Common myeloid progenitor, CD34-positive (primary cell): ENCODE results near the gene VTI1B.
"Not testable (repeated sequence)": the region's sequence is repeated elsewhere in the genome, so short reads cannot be mapped to it uniquely, and the experiment has no call there.

Source experiments
- CTCF ChIA-PET: fragments of 350-600 bp; sonication (Branson Sonifier 250); formaldehyde crosslinking; loops from one replicate; lab custom pipeline; 2021; ENCODE audit warnings: antibody characterized with exemption; lab: Charles Lee
- POLR2A ChIA-PET: fragments of 350-600 bp; sonication (Branson Sonifier 250); formaldehyde crosslinking; loops from one replicate; lab custom pipeline; 2021; ENCODE audit warnings: antibody characterized with exemption; lab: Charles Lee
- DNase-seq, 3 donors: peaks; one replicate each; pipeline versions ENCODE4 v3.0.0 to v3.0.0-alpha.2; 2013
- H3K27ac ChIP-seq, 2 experiments: 1 replicate in 1 of 2; 2 replicates in 1 of 2; pipeline ENCODE4 v1.7.0; 2013; ENCODE audit warnings: inconsistent platforms in 2 of 2, low read length in 2 of 2, mild to moderate bottlenecking in 2 of 2, low read depth in 1 of 2, moderate library complexity in 1 of 2; ENCODE audit not compliant: severe bottlenecking in 2 of 2, insufficient read depth in 1 of 2, poor library complexity in 1 of 2
- H3K27me3 ChIP-seq, 5 experiments: replicated peaks in 2 of 5; 1 replicate in 3 of 5; 2 replicates in 2 of 5; pipeline versions ENCODE4 v1.6.1 to v1.7.0; 2013; ENCODE audit warnings: low read length in 4 of 5, mild to moderate bottlenecking in 2 of 5, moderate library complexity in 2 of 5, inconsistent platforms in 1 of 5; ENCODE audit not compliant: insufficient read depth in 5 of 5, control insufficient read depth in 4 of 5
- H3K36me3 ChIP-seq, 4 experiments: 1 replicate in 2 of 4; 2 replicates in 2 of 4; pipeline versions ENCODE4 v1.6.1 to v1.7.0; 2013; ENCODE audit warnings: low read length in 3 of 4, control low read depth in 1 of 4, mild to moderate bottlenecking in 1 of 4; ENCODE audit not compliant: control insufficient read depth in 4 of 4, insufficient read depth in 4 of 4
- H3K4me1 ChIP-seq, 4 experiments: 1 replicate in 3 of 4; 2 replicates in 1 of 4; pipeline versions ENCODE4 v1.6.1 to v1.7.1; 2013; ENCODE audit warnings: low read length in 3 of 4, mild to moderate bottlenecking in 3 of 4, control low read depth in 1 of 4, inconsistent platforms in 1 of 4, moderate library complexity in 1 of 4; ENCODE audit not compliant: control insufficient read depth in 4 of 4, insufficient read depth in 4 of 4; ENCODE audit errors: control extremely low read depth in 1 of 4
- H3K4me3 ChIP-seq, 7 experiments: 1 replicate in 4 of 7; 2 replicates in 3 of 7; pipeline versions ENCODE4 v1.5.1 to v1.7.0; 2013; ENCODE audit warnings: mild to moderate bottlenecking in 7 of 7, low read length in 6 of 7, moderate library complexity in 6 of 7, inconsistent platforms in 2 of 7, low read depth in 2 of 7, control low read depth in 1 of 7; ENCODE audit not compliant: insufficient read depth in 4 of 7, control insufficient read depth in 1 of 7; ENCODE audit errors: extremely low read depth in 1 of 7
- H3K9me3 ChIP-seq, 5 experiments: 1 replicate in 4 of 5; 2 replicates in 1 of 5; pipeline versions ENCODE4 v1.6.1 to v1.7.1; 2013; ENCODE audit warnings: low read length in 4 of 5, mild to moderate bottlenecking in 2 of 5, inconsistent platforms in 1 of 5, low read depth in 1 of 5, moderate library complexity in 1 of 5; ENCODE audit not compliant: control insufficient read depth in 4 of 5, insufficient read depth in 2 of 5; ENCODE audit errors: control extremely low read depth in 1 of 5
- WGBS: methylation state at CpG from one replicate; pipeline ENCODE4 v1.1.5; 2013; ENCODE audit not compliant: insufficient coverage; 5-methylcytosine and 5-hydroxymethylcytosine counted together

Gene VTI1B

DNA sequence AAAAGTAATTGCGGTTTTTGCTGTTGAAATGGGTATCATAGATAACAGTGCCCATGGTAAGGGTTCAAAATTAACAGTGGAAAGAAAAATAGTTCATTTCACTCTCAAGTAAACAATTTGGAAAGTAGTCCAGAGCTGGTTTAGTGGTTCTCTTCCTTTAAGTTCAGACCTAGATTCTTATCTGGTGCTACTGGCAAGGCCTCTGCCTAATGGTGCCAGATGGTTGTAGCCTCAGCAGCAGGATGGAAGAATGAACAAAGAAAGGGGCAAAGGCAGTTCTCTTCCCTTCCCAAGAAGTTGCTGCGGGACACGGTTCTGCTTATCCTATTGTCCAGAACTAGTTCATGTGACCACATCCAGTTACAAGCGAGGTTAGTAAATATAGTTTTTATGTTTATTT is 44.2 kb downstream of the VTI1B start:
- ChIA-PET POLR2A (no interaction called here), CTCF (interaction anchor here (5.0 kb wide), 1 partner anchor 36 kb away, joined by 12 read pairs; no protein-coding TSS in a partner anchor)
- Histone ChIP-seq H3K27me3 (no peaks in the 10 kb centered on the region), H3K27ac (no peak overlapping the region), H3K9me3 (peaks cover 0 to 1% (median 0%) of the 10 kb centered on the region in 5 experiments), H3K36me3 (peaks cover 0 to 2% (median 0%) of the 10 kb centered on the region in 4 experiments), H3K4me3 (no peak overlapping the region), H3K4me1 (no peaks in the 10 kb centered on the region)
- 80% methylated on average over 1 of the region's 4 CpGs for WGBS
- DNase-seq, result no peak

DNA sequence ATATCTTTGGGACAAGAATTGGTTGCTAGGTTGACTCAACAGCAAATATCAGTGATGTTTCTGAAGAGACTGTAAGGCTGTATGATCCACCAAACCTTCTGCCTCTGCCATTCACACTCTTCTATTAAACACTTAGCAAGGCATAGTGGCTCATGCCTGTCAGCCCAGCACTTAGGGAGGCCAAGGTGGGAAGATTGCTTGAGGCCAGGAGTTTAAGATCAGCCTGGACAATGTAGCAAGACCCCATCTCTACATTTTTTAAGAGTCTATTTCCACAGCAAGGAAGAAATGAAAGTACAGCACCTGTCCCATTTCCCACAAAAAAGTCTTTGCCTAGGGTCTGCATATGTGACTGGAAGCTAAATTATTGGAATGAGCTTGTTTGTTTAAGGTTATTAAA is 46.9 kb downstream of the VTI1B start:
- no peak for DNase-seq
- ChIA-PET CTCF (interaction anchor here (0.9 to 5.0 kb wide), 4 partner anchors 8 to 44 kb away, joined by 3 to 12 read pairs (median 6); partner anchors contain the start of gene ARG2), POLR2A (no interaction called here)

DNA sequence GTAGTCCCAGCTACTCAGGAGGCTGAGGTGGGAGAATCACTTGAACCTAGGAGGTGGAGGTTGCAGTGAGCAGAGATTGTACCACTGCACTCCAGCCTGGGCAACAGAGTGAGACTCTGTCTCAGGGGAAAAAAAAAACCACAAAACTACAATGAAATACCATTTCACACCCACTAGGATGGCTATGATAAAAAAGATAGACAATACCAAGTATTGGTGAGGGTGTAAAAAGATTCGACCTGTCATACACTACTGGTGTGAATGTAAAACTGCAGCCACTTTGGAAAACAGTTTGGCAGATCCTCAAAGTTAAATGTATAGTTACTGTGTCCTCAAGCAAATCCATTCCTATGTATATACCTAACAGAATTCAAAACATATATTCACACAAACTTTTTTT is 48.3 kb downstream of the VTI1B start:
- peak in 1 of 3 donors; percentile 41 for DNase-seq
- H3K4me3 ChIP-seq, H3K9me3 ChIP-seq, H3K36me3 ChIP-seq, POLR2A ChIA-PET, H3K27me3 ChIP-seq, H3K27ac ChIP-seq: not testable (repeated sequence)
- CTCF ChIA-PET, result interaction anchor here (0.6 kb wide), 1 partner anchor 13 kb away, joined by 3 read pairs; no protein-coding TSS in a partner anchor
- no CpG with 5 or more reads among the region's 1 CpG for WGBS
- H3K4me1 ChIP-seq, result peaks cover 11 to 17% (median 13%) of the 10 kb centered on the region in 4 experiments

More for the DNA sequence above, 46.9 kb downstream of the VTI1B start:
- Histone ChIP-seq H3K9me3 (peaks cover 0 to 1% (median 0%) of the 10 kb centered on the region in 5 experiments), H3K4me1 (peaks cover 6 to 12% (median 9%) of the 10 kb centered on the region in 4 experiments), H3K27me3 (no peaks in the 10 kb centered on the region), H3K27ac (no peak overlapping the region), H3K4me3 (no peak overlapping the region), H3K36me3 (peaks cover 0 to 5% (median 2%) of the 10 kb centered on the region in 4 experiments)

DNA sequence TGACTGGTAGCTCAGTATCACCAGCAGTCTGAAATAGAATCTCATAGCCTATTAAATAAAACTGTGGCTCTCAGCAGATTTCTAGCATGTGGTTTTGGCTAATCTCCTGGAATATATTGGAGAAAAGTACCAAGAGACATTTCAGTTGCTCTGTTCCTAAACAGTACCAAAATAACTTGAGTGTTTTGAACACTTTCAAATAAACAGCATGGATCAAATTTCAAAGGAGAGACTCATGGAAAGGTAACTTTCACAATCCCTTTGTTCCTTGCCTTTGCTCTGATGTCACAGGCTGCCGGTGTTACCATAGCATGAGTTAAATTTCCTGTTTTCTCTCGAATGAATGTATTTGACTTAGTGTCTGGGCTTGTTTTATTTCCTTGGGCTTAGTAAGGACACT is 51.3 kb downstream of the VTI1B start:
- peaks cover 0 to 1% (median 0%) of the 10 kb centered on the region in 5 experiments for H3K9me3 ChIP-seq
- 20% methylated on average over 1 of the region's 2 CpGs for WGBS
- H3K27me3 ChIP-seq, result peaks cover 0 to 6% (median 2%) of the 10 kb centered on the region in 5 experiments
- ChIA-PET POLR2A (interaction anchor here (0.8 kb wide), 1 partner anchor 16 kb away, joined by 3 read pairs; no protein-coding TSS in a partner anchor), CTCF (interaction anchor here (1.1 to 1.9 kb wide), 3 partner anchors 20 to 43 kb away, joined by 5 to 7 read pairs (median 7); no protein-coding TSS in a partner anchor)
- H3K4me1 ChIP-seq, result peaks cover 16 to 36% (median 26%) of the 10 kb centered on the region in 4 experiments
- peak in 1 of 3 donors; percentile 30 for DNase-seq
- H3K27ac ChIP-seq, result peak overlapping the region; percentile 30 to 66
- peak overlapping the region in 1 of 7 experiments; percentile 6 for H3K4me3 ChIP-seq
- peaks cover 0 to 5% (median 1%) of the 10 kb centered on the region in 4 experiments for H3K36me3 ChIP-seq

DNA sequence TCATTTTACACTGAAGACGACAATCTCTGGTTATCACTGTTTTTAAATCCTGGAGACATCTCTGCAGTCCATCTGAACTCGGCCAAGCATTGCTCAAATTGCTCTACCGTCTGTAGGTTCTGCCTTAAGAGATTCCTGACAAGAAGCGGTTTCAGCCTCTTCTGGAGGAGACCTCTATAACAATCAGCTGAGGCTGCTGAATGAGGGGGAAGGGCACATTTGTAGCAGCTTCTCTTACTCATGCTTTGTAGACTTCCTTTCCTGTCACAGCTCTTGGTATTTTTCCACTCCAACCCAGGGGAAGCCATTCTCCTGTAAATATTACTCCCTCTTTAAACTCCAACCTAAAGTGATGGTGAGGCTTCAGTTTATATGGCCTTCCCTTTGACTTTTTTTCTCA is 51.8 kb downstream of the VTI1B start:
- Histone ChIP-seq H3K36me3 (peaks cover 0 to 5% (median 1%) of the 10 kb centered on the region in 4 experiments), H3K27me3 (peaks cover 0 to 6% (median 2%) of the 10 kb centered on the region in 5 experiments), H3K4me1 (peaks cover 16 to 36% (median 26%) of the 10 kb centered on the region in 4 experiments), H3K9me3 (peaks cover 0 to 1% (median 0%) of the 10 kb centered on the region in 5 experiments), H3K4me3 (peak overlapping the region in 2 of 7 experiments; percentile 6 to 17), H3K27ac (peak overlapping the region; percentile 30 to 66)
- CTCF ChIA-PET, result interaction anchor here (1.1 to 1.9 kb wide), 2 partner anchors 20 to 43 kb away, joined by 5 to 7 read pairs; no protein-coding TSS in a partner anchor
- WGBS, result 0% methylated on average over 1 of the region's 4 CpGs
- DNase-seq, result peak; percentile 56 to 81 (median 78)
- POLR2A ChIA-PET, result interaction anchor here (0.8 kb wide), 1 partner anchor 16 kb away, joined by 3 read pairs; no protein-coding TSS in a partner anchor

DNA sequence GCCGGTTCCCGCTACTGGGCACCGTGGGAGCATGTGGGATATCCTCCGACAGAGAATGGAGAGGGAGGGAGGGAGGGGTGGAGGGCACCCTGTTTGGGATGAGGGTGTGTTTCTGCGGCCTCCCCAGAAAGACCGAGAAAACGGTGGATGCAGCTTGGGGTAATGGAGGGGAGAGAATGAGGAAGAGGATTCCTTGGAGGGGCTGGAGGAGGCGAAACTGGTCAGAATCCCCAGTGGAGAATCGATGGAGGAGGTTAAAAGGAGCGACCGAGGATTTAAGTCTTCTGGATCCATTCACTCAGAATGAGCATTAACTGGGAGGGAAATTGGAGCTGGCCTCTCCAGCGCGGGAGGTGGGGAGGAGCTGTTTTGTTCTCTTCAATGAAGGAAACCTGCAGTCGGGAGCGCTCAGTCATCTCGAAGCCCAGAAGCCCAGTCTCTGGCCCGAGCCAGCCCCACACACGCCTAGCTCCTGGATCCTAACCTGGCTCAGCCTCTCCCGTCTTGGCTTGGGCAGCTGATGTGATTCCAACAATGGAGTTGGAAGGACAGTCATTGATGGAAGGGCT is 54.1 kb downstream of the VTI1B start:
- peak in 1 of 3 donors; percentile 27 for DNase-seq
- Histone ChIP-seq H3K4me1 (peaks cover 16 to 36% (median 26%) of the 10 kb centered on the region in 4 experiments), H3K9me3 (no peaks in the 10 kb centered on the region), H3K4me3 (peak overlapping the region; percentile 60 to 91 (median 79)), H3K36me3 (peaks cover 0 to 5% (median 1%) of the 10 kb centered on the region in 4 experiments), H3K27me3 (peaks cover 0 to 6% (median 2%) of the 10 kb centered on the region in 5 experiments), H3K27ac (peak overlapping the region in 1 of 2 experiments; percentile 91)
- ChIA-PET POLR2A (interaction anchor here (0.7 kb wide), 1 partner anchor 55 kb away, joined by 3 read pairs; no protein-coding TSS in a partner anchor), CTCF (interaction anchor here (0.7 to 4.8 kb wide), 12 partner anchors 13 to 82 kb away, joined by 3 to 49 read pairs (median 4); partner anchors contain the start of gene RDH12)
- 11% methylated on average over 19 of the region's 19 CpGs for WGBS
